Measurements from ENCODE around the gene YIF1B.

YIF1B gene

GRCh38 chr19:38358071-38358470 lies 42.3 kb upstream of the YIF1B start:
- H3K79me1 ChIP-seq (ENCODE audit: low read depth, low read length) = no peaks in the 10 kb centered on the region
- H3K27me3 ChIP-seq (ENCODE audit: control insufficient read depth in 3 of 3, insufficient read depth in 3 of 3, low read depth in 1 of 3, low read length in 3 of 3) = peaks cover 0 to 50% (median 25%) of the 10 kb centered on the region in 3 experiments
- H3K36me3 ChIP-seq (replicated peaks in 1 of 2; ENCODE audit: control insufficient read depth in 2 of 2, insufficient read depth in 2 of 2, low read length in 2 of 2) = no peaks in the 10 kb centered on the region
- peaks cover 4 to 9% of the 10 kb centered on the region in 2 donors for H3K4me1 ChIP-seq (ENCODE audit: control insufficient read depth in 2 of 2, insufficient read depth in 1 of 2, low read depth in 1 of 2, low read length in 2 of 2)
- no peak overlapping the region for H3K4me3 ChIP-seq (ENCODE audit: low read length in 2 of 2)
- H3K4me2 ChIP-seq (ENCODE audit: insufficient read depth, low read length, poor library complexity, severe bottlenecking) = no peak overlapping the region
- no peak overlapping the region for H3K4ac ChIP-seq (ENCODE audit: low read length)
- H2BK15ac ChIP-seq (ENCODE audit: low read length) = no peak overlapping the region
- no peak overlapping the region for H4K91ac ChIP-seq (ENCODE audit: low read depth, low read length, poor library complexity)
- no peak overlapping the region for H3K9ac ChIP-seq (ENCODE audit: low read depth, low read length, poor library complexity)
- H2BK120ac ChIP-seq (ENCODE audit: low read depth, low read length) = no peak overlapping the region
- no peak overlapping the region for H3K27ac ChIP-seq (replicated peaks; ENCODE audit: low read length)
- no peak for DNase-seq (ENCODE audit: low spot score)
- no CpG with 5 or more reads among the region's 5 CpGs for WGBS, 2 donors (ENCODE audit: extremely low coverage in 2 of 2, insufficient read length in 2 of 2, insufficient replicate concordance in 1 of 2)
- H3K18ac ChIP-seq (ENCODE audit: low read length) = no peak overlapping the region
- no peak overlapping the region for H3K23ac ChIP-seq (ENCODE audit: low read depth, low read length, poor library complexity)
- no peak overlapping the region for H4K8ac ChIP-seq (ENCODE audit: low read depth, low read length)
- H2BK12ac ChIP-seq (ENCODE audit: low read length) = no peak overlapping the region
- peaks cover 0 to 4% of the 10 kb centered on the region in 2 donors for H3K9me3 ChIP-seq (replicated peaks in 1 of 2; ENCODE audit: control insufficient read depth in 2 of 2, insufficient read depth in 1 of 2, low read depth in 1 of 2, low read length in 2 of 2)
- H2BK5ac ChIP-seq (ENCODE audit: low read length) = no peak overlapping the region
- no peak overlapping the region for H2AK5ac ChIP-seq (ENCODE audit: low read depth, low read length)
- no peak overlapping the region for H2AFZ ChIP-seq (ENCODE audit: low read length)
- no peak overlapping the region for H3K14ac ChIP-seq (ENCODE audit: low read length)

GRCh38 chr19:38355728-38356725 lies 40.3 kb upstream of the YIF1B start:
- no peak overlapping the region for H2BK12ac ChIP-seq (ENCODE audit: low read length)
- peak overlapping the region; percentile 82 for H3K14ac ChIP-seq (ENCODE audit: low read length)
- WGBS, 2 donors (ENCODE audit: extremely low coverage in 2 of 2, insufficient read length in 2 of 2, insufficient replicate concordance in 1 of 2) = no CpG with 5 or more reads among the region's 16 CpGs
- peaks cover 0 to 44% (median 19%) of the 10 kb centered on the region in 3 experiments for H3K27me3 ChIP-seq (ENCODE audit: control insufficient read depth in 3 of 3, insufficient read depth in 3 of 3, low read depth in 1 of 3, low read length in 3 of 3)
- peak overlapping the region in 1 of 2 donors; percentile 27 for H3K4me3 ChIP-seq (ENCODE audit: low read length in 2 of 2)
- H3K9me3 ChIP-seq (replicated peaks in 1 of 2; ENCODE audit: control insufficient read depth in 2 of 2, insufficient read depth in 1 of 2, low read depth in 1 of 2, low read length in 2 of 2) = peaks cover 0 to 4% of the 10 kb centered on the region in 2 donors
- no peak overlapping the region for H4K8ac ChIP-seq (ENCODE audit: low read depth, low read length)
- no peak overlapping the region for H2BK120ac ChIP-seq (ENCODE audit: low read depth, low read length)
- no peak overlapping the region for H3K27ac ChIP-seq (replicated peaks; ENCODE audit: low read length)
- H4K91ac ChIP-seq (ENCODE audit: low read depth, low read length, poor library complexity) = no peak overlapping the region
- H3K18ac ChIP-seq (ENCODE audit: low read length) = peak overlapping the region; percentile 54
- H2BK5ac ChIP-seq (ENCODE audit: low read length) = no peak overlapping the region
- H3K36me3 ChIP-seq (replicated peaks in 1 of 2; ENCODE audit: control insufficient read depth in 2 of 2, insufficient read depth in 2 of 2, low read length in 2 of 2) = no peaks in the 10 kb centered on the region
- H3K4ac ChIP-seq (ENCODE audit: low read length) = no peak overlapping the region
- no peak overlapping the region for H2BK15ac ChIP-seq (ENCODE audit: low read length)
- H3K79me1 ChIP-seq (ENCODE audit: low read depth, low read length) = no peaks in the 10 kb centered on the region
- peaks cover 0 to 5% of the 10 kb centered on the region in 2 donors for H3K4me1 ChIP-seq (ENCODE audit: control insufficient read depth in 2 of 2, insufficient read depth in 1 of 2, low read depth in 1 of 2, low read length in 2 of 2)
- H3K23ac ChIP-seq (ENCODE audit: low read depth, low read length, poor library complexity) = peak overlapping the region; percentile 87
- no peak overlapping the region for H2AFZ ChIP-seq (ENCODE audit: low read length)
- DNase-seq (ENCODE audit: low spot score) = no peak
- H3K4me2 ChIP-seq (ENCODE audit: insufficient read depth, low read length, poor library complexity, severe bottlenecking) = no peak overlapping the region
- no peak overlapping the region for H3K9ac ChIP-seq (ENCODE audit: low read depth, low read length, poor library complexity)
- peak overlapping the region; percentile 84 for H2AK5ac ChIP-seq (ENCODE audit: low read depth, low read length)

- H2BK12ac ChIP-seq (ENCODE audit: low read length) = no peak overlapping the region
- no peaks in the 10 kb centered on the region for H3K9me3 ChIP-seq (replicated peaks in 1 of 2; ENCODE audit: control insufficient read depth in 2 of 2, insufficient read depth in 1 of 2, low read depth in 1 of 2, low read length in 2 of 2)
- peak overlapping the region; percentile 92 for H2AK5ac ChIP-seq (ENCODE audit: low read depth, low read length)
- WGBS, 2 donors (ENCODE audit: extremely low coverage in 2 of 2, insufficient read length in 2 of 2, insufficient replicate concordance in 1 of 2) = no CpG with 5 or more reads among the region's 8 CpGs
- DNase-seq (ENCODE audit: low spot score) = no peak
- no peak overlapping the region for H3K23ac ChIP-seq (ENCODE audit: low read depth, low read length, poor library complexity)
- no peak overlapping the region for H2BK5ac ChIP-seq (ENCODE audit: low read length)
- H3K18ac ChIP-seq (ENCODE audit: low read length) = no peak overlapping the region
- no peak overlapping the region for H3K27ac ChIP-seq (replicated peaks; ENCODE audit: low read length)
- no peaks in the 10 kb centered on the region for H3K79me1 ChIP-seq (ENCODE audit: low read depth, low read length)
- peaks cover 0 to 11% (median 3%) of the 10 kb centered on the region in 3 experiments for H3K27me3 ChIP-seq (ENCODE audit: control insufficient read depth in 3 of 3, insufficient read depth in 3 of 3, low read depth in 1 of 3, low read length in 3 of 3)
- H3K9ac ChIP-seq (ENCODE audit: low read depth, low read length, poor library complexity) = no peak overlapping the region
- no peak overlapping the region for H3K4me3 ChIP-seq (ENCODE audit: low read length in 2 of 2)
- H2BK120ac ChIP-seq (ENCODE audit: low read depth, low read length) = no peak overlapping the region
- no peak overlapping the region for H4K91ac ChIP-seq (ENCODE audit: low read depth, low read length, poor library complexity)
- H3K36me3 ChIP-seq (replicated peaks in 1 of 2; ENCODE audit: control insufficient read depth in 2 of 2, insufficient read depth in 2 of 2, low read length in 2 of 2) = no peaks in the 10 kb centered on the region
- no peak overlapping the region for H3K4me2 ChIP-seq (ENCODE audit: insufficient read depth, low read length, poor library complexity, severe bottlenecking)
- no peak overlapping the region for H4K8ac ChIP-seq (ENCODE audit: low read depth, low read length)
- no peak overlapping the region for H3K14ac ChIP-seq (ENCODE audit: low read length)
- H3K4ac ChIP-seq (ENCODE audit: low read length) = no peak overlapping the region
- no peak overlapping the region for H2BK15ac ChIP-seq (ENCODE audit: low read length)
- no peak overlapping the region for H2AFZ ChIP-seq (ENCODE audit: low read length)
- peaks cover 0 to 5% of the 10 kb centered on the region in 2 donors for H3K4me1 ChIP-seq (ENCODE audit: control insufficient read depth in 2 of 2, insufficient read depth in 1 of 2, low read depth in 1 of 2, low read length in 2 of 2)
Observed at GRCh38 chr19:38352611-38353010, 36.9 kb upstream of the YIF1B start.

- no peak overlapping the region for H4K8ac ChIP-seq (ENCODE audit: low read depth, low read length)
- H3K36me3 ChIP-seq (replicated peaks in 1 of 2; ENCODE audit: control insufficient read depth in 2 of 2, insufficient read depth in 2 of 2, low read length in 2 of 2) = no peaks in the 10 kb centered on the region
- no peak overlapping the region for H2BK12ac ChIP-seq (ENCODE audit: low read length)
- no peak overlapping the region for H4K91ac ChIP-seq (ENCODE audit: low read depth, low read length, poor library complexity)
- H3K4ac ChIP-seq (ENCODE audit: low read length) = no peak overlapping the region
- peak overlapping the region; percentile 12 for H3K9ac ChIP-seq (ENCODE audit: low read depth, low read length, poor library complexity)
- H3K27ac ChIP-seq (replicated peaks; ENCODE audit: low read length) = no peak overlapping the region
- peak overlapping the region; percentile 92 for H2AK5ac ChIP-seq (ENCODE audit: low read depth, low read length)
- H3K79me1 ChIP-seq (ENCODE audit: low read depth, low read length) = no peaks in the 10 kb centered on the region
- H3K9me3 ChIP-seq (replicated peaks in 1 of 2; ENCODE audit: control insufficient read depth in 2 of 2, insufficient read depth in 1 of 2, low read depth in 1 of 2, low read length in 2 of 2) = no peaks in the 10 kb centered on the region
- H3K4me2 ChIP-seq (ENCODE audit: insufficient read depth, low read length, poor library complexity, severe bottlenecking) = no peak overlapping the region
- H2BK15ac ChIP-seq (ENCODE audit: low read length) = peak overlapping the region; percentile 85
- no peak overlapping the region for H2AFZ ChIP-seq (ENCODE audit: low read length)
- peaks cover 0 to 10% (median 3%) of the 10 kb centered on the region in 3 experiments for H3K27me3 ChIP-seq (ENCODE audit: control insufficient read depth in 3 of 3, insufficient read depth in 3 of 3, low read depth in 1 of 3, low read length in 3 of 3)
- no peak overlapping the region for H3K4me3 ChIP-seq (ENCODE audit: low read length in 2 of 2)
- peak overlapping the region; percentile 55 for H3K23ac ChIP-seq (ENCODE audit: low read depth, low read length, poor library complexity)
- no CpG with 5 or more reads among the region's 9 CpGs for WGBS, 2 donors (ENCODE audit: extremely low coverage in 2 of 2, insufficient read length in 2 of 2, insufficient replicate concordance in 1 of 2)
- no peak overlapping the region for H2BK5ac ChIP-seq (ENCODE audit: low read length)
- H3K14ac ChIP-seq (ENCODE audit: low read length) = peak overlapping the region; percentile 84
- H2BK120ac ChIP-seq (ENCODE audit: low read depth, low read length) = no peak overlapping the region
- H3K4me1 ChIP-seq (ENCODE audit: control insufficient read depth in 2 of 2, insufficient read depth in 1 of 2, low read depth in 1 of 2, low read length in 2 of 2) = peaks cover 0 to 5% of the 10 kb centered on the region in 2 donors
- no peak for DNase-seq (ENCODE audit: low spot score)
- peak overlapping the region; percentile 90 for H3K18ac ChIP-seq (ENCODE audit: low read length)
Observed at GRCh38 chr19:38351865-38352395, 36.2 kb upstream of the YIF1B start.
